GM19239 (cell line): ENCODE data around the gene CD9.

Experiments
- DNase-seq: peaks from one replicate; pipeline ENCODE4 v3.0.0; 2011; ENCODE audit warnings: low spot score; ENCODE audit not compliant: insufficient read length
- FAIRE-seq: peaks from 2 replicates; lab custom pipeline; 2011; peaks lifted over from hg19 to GRCh38; lab: Jason Lieb, UNC

Gene CD9

GRCh38 chr12:6233121-6233971, 33.1 kb downstream of the CD9 start:
- FAIRE-seq (no peak), DNase-seq (no peak)

GRCh38 chr12:6234214-6234613, 34.0 kb downstream of the CD9 start:
- FAIRE-seq: no peak

DNA sequence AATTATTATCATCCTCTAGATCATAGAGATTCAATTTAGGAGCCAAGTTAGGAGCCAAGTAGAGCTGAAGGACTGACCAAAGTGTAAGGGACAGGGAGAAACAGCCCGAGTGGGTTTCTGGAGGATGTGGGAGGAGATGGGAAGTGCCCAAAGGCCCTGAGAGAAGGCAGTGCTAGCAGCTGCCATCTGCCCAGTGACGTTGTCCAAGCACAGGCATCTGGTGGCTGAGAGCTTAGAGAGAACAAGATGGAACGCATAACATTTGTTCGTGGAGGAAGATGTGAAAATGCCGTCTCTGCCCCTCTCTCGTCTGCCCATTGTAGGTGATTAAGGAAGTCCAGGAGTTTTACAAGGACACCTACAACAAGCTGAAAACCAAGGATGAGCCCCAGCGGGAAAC, 34.7 kb downstream of the CD9 start:
- no peak for FAIRE-seq
- DNase-seq: no peak

More at GRCh38 chr12:6234214-6234613, 34.0 kb downstream of the CD9 start:
- no peak for DNase-seq

GRCh38 chr12:6235499-6235898, 35.3 kb downstream of the CD9 start:
- DNase-seq (no peak), FAIRE-seq (no peak)

- FAIRE-seq (no peak), DNase-seq (no peak)
Measured at GRCh38 chr12:6235906-6236640, 35.9 kb downstream of the CD9 start.

GRCh38 chr12:6236641-6236940, 36.4 kb downstream of the CD9 start:
- no peak for DNase-seq
- FAIRE-seq: no peak

DNA sequence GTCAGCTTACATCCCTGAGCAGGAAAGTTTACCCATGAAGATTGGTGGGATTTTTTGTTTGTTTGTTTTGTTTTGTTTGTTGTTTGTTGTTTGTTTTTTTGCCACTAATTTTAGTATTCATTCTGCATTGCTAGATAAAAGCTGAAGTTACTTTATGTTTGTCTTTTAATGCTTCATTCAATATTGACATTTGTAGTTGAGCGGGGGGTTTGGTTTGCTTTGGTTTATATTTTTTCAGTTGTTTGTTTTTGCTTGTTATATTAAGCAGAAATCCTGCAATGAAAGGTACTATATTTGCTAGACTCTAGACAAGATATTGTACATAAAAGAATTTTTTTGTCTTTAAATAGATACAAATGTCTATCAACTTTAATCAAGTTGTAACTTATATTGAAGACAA, 37.6 kb downstream of the CD9 start:
- FAIRE-seq: no peak
- DNase-seq: no peak

DNA sequence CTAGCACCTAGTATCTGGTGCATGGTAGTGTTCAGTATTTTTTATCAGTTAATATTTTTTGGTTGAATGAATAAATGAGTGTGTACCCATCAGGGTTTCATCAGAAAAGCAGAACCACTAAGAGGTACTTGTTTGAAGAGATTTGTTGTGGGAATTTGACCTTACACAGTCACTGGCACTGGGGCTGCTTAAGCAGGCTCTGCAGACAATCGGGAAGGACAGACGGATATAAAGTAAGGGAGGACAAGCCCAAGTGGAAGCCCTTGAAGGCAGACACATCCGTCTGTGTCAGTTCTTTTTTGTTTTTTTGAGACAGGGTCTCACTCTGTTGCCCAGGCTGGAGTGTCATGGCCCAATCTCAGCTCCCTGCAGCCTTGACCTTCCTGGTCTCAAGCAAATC, 38.7 kb downstream of the CD9 start:
- no peak for FAIRE-seq
- DNase-seq: no peak

DNA sequence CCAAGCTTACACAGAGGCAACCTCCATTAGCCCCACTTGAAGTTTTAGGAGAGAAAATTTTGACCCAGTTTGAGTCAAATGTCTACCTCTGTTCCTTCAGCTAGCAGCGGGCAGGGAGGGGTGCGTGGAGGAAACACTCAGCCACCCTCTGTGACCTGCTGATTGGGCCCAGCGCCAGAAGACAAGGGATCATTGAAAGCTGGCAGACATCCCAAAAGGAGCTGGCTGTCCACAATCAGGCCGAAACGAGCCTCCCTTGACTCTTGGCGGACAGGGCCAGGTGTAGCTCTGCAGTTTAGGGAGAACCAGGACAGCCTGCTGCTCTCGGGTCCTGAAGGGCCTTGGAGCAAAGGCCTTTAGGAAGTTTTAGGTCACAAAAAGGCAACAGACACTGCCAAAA, 41.3 kb downstream of the CD9 start:
- no peak for DNase-seq
- no peak for FAIRE-seq

- FAIRE-seq (no peak), DNase-seq (no peak)
Measured at GRCh38 chr12:6249580-6249979, 49.4 kb downstream of the CD9 start.

DNA sequence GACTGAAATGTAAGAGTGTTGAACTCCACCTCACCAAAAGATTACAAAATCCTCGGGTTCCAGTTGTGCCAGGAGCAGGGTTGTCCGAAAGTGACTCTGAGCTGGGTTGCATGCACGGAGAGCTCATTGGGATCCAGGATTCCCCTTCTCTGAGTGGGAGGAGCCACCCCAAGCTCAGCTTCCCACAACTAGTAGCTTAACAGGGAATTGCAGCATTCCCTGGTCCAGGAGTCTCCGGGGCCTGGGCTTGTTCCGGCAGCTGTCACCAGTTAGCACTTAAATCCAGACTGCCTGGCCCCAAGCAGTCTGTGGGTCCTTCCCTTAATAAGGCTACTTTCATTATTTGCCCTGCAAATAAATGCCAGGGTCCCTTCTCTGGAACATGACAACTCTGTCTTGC, 50.1 kb downstream of the CD9 start:
- FAIRE-seq (no peak), DNase-seq (no peak)

DNA sequence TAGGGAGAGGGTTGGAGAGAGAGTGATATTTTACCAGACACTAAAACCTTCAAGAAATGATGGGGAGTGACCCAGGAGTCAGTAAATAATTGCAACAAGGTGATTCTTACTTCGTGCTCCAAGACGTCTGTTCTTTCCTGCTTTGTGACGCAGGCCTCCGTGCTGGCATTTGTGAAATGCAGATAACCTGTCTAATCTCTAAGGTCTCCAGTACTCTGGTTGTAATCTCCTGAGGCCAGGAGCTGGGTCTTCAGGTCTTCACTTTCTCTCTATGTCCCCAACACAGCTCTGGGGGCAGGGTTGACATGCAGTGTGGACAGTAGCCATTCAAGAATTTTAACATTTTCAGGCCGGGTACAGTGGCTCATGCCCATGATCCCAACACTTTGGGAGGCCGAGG, 53.1 kb downstream of the CD9 start:
- no peak for FAIRE-seq
- DNase-seq: no peak

- no peak for FAIRE-seq
- DNase-seq: no peak
Measured at GRCh38 chr12:6254491-6254890, 54.3 kb downstream of the CD9 start.

GRCh38 chr12:6257007-6257406, 56.8 kb downstream of the CD9 start:
- FAIRE-seq (no peak), DNase-seq (no peak)

DNA sequence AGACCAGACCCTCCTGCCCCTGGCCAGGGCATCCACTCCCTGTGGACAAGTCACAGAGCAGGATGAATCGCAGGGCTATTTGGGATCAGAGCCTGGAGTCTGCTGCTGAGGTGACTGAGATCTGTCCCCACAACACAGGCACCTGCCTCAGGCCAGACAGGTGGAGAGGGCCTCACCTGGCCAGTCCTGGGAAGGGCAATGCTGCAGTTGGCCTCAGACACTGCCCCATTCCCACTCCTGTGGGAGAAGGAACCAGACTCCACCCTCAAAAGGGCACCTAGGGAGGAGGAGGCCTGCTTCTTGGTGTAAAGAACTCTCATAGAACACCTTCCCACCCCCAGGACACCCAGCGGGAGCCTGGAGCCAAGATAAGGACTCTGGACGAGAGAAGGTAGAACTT, 62.0 kb downstream of the CD9 start:
- no peak for FAIRE-seq
- DNase-seq: no peak

GRCh38 chr12:6262623-6263022, 62.4 kb downstream of the CD9 start:
- DNase-seq (no peak), FAIRE-seq (no peak)

- no peak for DNase-seq
- FAIRE-seq: no peak
Measured at GRCh38 chr12:6263931-6264330, 63.7 kb downstream of the CD9 start.

DNA sequence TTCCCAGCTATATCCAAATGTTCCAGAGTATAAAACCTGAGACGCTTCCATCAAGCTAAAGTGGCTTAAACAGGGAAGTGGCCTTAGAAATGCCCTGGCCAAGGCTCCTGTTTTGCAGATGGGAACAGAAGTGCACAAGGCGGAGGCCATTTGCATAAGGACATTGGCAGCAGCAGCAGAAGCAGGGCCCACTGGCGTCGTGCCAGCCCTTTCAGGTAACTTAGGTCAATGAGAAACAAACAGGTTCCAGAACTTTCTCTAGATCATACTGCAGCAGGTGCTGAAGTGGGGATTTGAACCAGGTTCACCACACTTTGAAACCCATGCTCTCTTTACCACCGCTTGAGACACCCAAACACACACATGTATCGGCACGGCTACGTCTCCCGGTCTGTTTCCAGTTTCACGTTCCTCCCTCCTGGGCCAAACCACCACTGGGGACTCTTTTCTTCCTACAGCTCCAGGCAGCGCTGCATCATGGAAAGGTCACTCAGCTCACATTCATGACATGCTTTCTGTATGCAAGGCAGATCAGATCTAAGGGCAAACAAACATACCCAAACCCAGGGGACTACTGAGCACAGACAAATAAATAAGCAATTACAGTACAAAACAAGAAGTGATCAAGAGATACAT, 64.3 kb downstream of the CD9 start:
- DNase-seq (no peak), FAIRE-seq (no peak)

DNA sequence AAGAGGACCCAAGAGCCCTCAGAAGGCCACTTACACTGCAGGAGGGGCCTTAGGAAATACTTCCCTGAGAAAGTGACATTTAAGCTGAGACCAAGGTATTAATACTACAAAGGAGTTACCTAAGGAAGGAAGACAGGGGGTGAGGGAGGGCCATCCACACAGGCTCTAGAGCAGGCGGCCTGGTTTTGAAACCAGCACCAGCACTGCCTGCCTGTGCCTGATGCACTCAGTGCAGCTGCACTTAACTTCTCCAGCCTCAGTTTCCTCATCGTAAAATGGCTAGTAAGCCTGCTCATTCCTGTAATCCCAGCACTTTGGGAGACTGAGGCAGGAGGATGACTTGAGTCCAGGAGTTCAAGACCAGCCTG, 64.8 kb downstream of the CD9 start:
- DNase-seq: no peak
- no peak for FAIRE-seq

DNA sequence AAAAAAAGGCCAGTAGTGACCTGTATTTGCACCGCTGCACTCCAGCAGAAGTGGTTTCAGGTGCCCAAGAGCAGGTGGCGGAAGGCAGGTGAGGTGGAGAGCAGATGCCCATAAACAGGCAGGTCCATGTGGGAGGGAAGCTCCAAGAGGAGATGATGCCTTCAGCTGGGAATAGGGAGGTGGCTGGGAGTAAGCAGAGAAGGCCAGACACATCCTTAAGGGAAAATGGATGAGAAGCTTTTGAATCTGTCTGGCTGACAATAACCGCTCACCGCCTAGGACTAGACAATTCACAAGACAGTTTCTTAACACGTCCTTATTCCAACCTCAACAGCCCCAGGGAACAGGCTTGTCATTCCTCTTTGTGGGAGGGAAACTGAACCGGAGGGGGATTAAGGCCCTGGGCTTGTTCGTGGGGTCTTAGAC, 66.4 kb downstream of the CD9 start:
- DNase-seq: no peak
- no peak for FAIRE-seq

- no peak for DNase-seq
- FAIRE-seq: no peak
Measured at GRCh38 chr12:6266971-6267721, 66.9 kb downstream of the CD9 start.
